NCI-H146 treated with DMSO at 0.1 percent for 48 hours (cell line): ENCODE results near the gene HYI.
"Not testable (repeated sequence)": the region's sequence is repeated elsewhere in the genome, so short reads cannot be mapped to it uniquely, and the experiment has no call there.

Source experiments
- DNase-seq: peaks from one replicate; lab custom pipeline; 2025; ENCODE audit not compliant: unreplicated experiment; lab: John Stamatoyannopoulos, UW

Gene HYI

GRCh38 chr1:43465505-43466067 is 11.9 kb upstream of the HYI start:
- no peak for DNase-seq

GRCh38 chr1:43464681-43465504 is 11.2 kb upstream of the HYI start:
- DNase-seq = no peak

GRCh38 chr1:43463479-43463878 is 9.7 kb upstream of the HYI start:
- no peak for DNase-seq

GRCh38 chr1:43460988-43461693 is 7.4 kb upstream of the HYI start:
- DNase-seq = no peak

- not testable (repeated sequence) for DNase-seq
Measured at GRCh38 chr1:43458379-43458778, 4.6 kb upstream of the HYI start.

- no peak for DNase-seq
Measured at GRCh38 chr1:43455213-43455889, 1.6 kb upstream of the HYI start.

- peak; percentile 65 for DNase-seq
Measured at GRCh38 chr1:43454270-43455011, 710 bp upstream of the HYI start.

GRCh38 chr1:43452789-43453441 is 816 bp downstream of the HYI start:
- DNase-seq = peak; percentile 48

GRCh38 chr1:43451701-43452532 is 1.8 kb downstream of the HYI start:
- DNase-seq = no peak

GRCh38 chr1:43451157-43451591 is 2.6 kb downstream of the HYI start:
- no peak for DNase-seq

- DNase-seq = no peak
Measured at GRCh38 chr1:43450251-43450941, 3.3 kb downstream of the HYI start.

GRCh38 chr1:43449708-43450069 is 4.0 kb downstream of the HYI start:
- DNase-seq = no peak

- no peak for DNase-seq
Measured at GRCh38 chr1:43448955-43449707, 4.6 kb downstream of the HYI start.

- DNase-seq = no peak
Measured at GRCh38 chr1:43447891-43448708, 5.6 kb downstream of the HYI start.

- DNase-seq = no peak
Measured at GRCh38 chr1:43446881-43447835, 6.6 kb downstream of the HYI start.

- DNase-seq = no peak
Measured at GRCh38 chr1:43446388-43446740, 7.4 kb downstream of the HYI start.
